Measurements from ENCODE around the gene RAB3B.
A peak's percentile ranks its signal among the peaks of the same experiment; 100 is the strongest.
"Not testable (repeated sequence)": the region's sequence is repeated elsewhere in the genome, so short reads cannot be mapped to it uniquely, and the experiment has no call there.

RAB3B gene

DNA sequence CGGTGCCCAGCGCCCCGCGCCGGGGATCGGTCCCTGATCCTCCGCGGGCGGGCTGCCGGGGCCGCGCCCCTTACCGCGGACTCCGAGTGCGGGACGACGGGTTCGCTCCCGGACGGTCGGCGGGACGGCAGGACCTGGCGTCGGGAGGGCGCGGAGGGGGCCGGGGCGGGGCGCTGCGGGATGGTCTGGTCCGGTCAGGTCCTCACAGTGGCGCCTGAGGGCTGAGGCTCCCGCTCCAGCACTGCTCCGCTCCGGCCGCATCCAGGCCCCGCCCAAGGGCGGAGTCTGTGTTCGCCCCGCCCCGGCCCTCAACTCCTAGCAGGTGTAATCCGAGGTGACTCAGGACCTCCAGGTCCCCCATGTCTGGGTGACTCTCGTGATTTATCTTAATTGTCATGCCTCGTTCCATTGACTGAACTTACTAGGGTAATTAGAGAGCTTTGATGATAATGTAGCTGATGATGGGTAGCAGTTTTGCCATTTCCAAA is at the start of gene RAB3B:
TSS of gene RAB3B (minus strand) at position 223 of the 488 bp plus-strand sequence. CDS start 13,583 bp downstream, outside the sequence.
- FAIRE-seq = no peak

GRCh38 chr1:52037909-52038308 is 47.4 kb upstream of the RAB3B start:
- FAIRE-seq = no peak

GRCh38 chr1:52037402-52037814 is 46.9 kb upstream of the RAB3B start:
- FAIRE-seq = no peak

DNA sequence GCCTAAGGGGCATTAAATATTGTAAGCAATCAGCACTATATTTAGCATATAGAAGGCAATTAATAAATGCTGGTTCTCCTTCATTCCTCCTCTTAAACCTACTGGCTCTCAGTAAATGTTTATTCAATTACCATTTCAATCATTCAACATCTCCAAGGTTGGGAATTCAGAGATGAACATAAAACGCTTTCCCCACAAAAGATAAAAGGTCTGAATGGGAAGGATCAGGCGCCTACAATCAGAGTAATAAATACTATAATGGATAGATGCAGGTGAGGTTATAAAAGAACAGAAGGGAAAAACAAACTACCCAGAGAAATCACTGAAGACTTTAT is 43.5 kb upstream of the RAB3B start:
- no peak for FAIRE-seq

GRCh38 chr1:52033190-52034049 is 42.9 kb upstream of the RAB3B start, which contains the start of gene KTI12:
Gene KTI12, minus strand, starts transcription at chr1:52033810. Its CDS starts 49 bp downstream, at chr1:52033761.
- FAIRE-seq = no peak

DNA sequence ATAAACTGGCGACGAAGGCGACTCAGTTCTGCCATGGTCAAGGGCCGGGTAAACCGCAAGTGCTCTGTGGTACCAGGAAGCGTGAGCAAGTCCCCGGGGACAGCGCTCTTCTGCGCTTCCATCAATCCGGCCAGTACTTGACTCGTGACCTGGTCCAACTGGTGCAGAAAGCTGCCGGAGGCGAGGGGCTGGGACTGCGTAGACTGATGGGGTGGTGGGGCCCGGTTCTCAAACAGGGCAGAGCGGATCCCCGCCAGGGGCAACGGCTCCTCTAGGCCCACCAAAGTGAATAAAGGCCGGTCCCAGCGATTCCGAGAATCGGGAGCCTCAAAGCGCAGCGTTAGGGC is 42.3 kb upstream of the RAB3B start:
- FAIRE-seq = no peak

DNA sequence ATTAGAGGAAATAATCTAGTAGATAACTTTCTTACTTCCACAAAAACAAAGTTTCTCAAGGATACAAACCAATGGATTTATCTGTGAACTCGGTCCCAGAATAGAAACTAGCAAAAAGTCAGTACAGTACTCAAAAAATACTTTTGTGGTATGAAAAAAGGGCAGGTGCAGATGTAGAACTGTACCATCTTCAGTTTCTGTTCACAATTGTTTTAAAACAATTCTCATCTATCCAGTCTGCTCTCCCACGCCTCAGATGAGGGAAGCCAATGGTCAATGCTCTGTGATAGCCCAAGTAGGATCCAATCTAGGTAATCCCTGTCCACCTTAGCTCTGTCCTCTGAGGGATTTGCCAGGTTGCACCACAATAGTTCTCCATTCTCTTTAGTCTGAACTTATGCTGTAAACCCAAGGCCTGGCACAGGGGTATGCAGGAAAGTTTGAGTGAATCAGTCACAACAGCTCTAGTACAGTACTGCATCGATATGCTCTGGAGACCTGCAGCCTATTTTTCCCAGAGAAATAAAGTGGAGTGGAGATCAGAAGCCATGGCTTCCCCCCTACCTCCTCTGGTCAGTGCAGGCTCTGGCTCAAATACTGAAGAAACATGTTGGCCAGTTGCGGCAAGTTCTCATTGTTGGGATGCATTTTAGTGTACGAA is 41.8 kb upstream of the RAB3B start:
- FAIRE-seq = no peak

GRCh38 chr1:52028839-52029238 is 38.3 kb upstream of the RAB3B start:
- FAIRE-seq = not testable (repeated sequence)

DNA sequence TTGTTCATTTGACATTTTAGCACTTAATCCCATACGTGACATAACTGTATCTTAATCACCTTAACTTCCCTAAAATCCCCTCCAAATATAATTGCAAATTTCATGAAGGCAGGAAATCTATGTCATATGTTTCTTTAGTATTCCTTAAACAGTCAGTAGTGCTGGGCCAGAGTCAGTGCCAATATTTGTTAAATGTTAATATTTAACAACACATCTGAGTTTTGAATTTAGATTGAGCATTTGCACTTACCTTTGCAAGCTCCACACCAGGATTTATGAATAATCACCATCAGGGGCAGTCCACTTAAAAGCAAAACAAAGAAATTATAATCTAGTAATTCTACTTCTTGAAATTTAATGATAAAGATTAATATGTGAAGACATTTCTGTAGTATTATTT is 37.8 kb upstream of the RAB3B start:
- no peak for FAIRE-seq

DNA sequence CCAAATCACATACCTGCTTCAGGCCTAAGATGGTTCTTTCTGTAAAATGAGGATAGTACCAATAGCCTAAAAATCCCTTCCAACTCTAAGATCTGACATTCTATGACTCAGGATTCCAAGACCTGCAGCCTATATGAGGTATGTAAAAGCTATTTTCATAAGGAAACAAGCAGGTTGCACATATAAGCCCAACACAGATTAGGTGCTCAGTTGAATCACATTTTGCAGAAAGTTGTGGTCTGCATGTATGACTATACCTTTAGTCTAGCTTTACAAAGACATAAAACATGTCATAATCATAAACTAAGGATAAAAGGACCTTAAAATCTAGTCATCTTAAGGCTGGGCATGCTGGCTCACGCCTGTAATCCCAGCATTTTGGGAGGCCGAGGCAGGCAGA is 35.8 kb upstream of the RAB3B start:
- no peak for FAIRE-seq

DNA sequence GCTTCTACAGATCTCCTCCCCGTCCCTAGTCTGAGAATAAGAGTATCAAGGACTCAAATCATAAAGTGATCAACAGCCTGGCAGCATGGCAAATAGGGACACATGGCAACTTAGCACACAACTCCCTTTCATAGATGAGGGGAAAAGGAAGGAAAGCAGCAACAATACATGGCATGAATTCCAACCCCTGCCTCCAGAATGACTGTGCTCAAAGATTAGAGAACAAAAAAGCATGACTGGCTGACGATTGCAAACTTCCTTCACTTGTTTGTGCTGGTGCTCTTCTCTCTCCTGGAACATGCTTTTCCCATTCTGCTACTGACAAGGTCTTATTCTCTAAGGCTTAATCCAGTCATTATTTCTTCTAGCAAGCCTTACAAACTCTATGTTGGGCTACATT is 31.6 kb upstream of the RAB3B start:
- FAIRE-seq = no peak

DNA sequence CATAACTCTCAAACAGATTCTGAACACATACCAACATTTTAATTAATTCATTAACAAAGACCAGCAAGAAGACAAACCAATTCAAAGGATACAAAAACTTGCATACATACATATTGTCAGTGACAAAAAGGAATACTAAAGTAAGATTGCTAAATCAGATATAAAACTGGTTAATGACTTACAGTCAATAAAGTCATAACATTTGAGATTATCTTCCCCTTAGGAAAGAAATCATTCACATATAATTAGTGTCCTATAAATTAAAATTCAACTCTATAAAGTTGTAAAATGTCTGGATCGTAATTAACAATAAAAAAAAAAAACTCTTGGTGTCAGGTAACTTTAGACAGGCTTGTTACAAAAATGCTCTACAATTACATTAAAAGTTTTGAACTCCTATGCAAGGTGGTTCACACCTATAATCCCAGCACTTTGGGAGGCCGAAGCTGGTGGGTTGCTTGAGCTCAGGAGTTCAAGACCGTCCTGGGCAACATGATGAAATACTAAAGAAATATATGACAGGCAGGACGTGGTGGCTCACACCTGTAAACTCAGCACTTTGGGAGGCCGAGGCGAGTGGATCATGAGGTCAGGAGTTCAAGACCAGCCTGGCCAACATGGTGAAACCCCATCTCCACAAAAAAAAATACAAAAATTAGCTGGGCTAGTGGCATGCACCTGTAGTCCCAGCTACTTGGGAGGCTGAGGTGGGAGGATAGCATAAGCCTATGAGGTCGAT is 17.7 kb upstream of the RAB3B start:
- FAIRE-seq = peak; percentile 3

GRCh38 chr1:52007215-52008002 is 16.9 kb upstream of the RAB3B start:
- FAIRE-seq = no peak

DNA sequence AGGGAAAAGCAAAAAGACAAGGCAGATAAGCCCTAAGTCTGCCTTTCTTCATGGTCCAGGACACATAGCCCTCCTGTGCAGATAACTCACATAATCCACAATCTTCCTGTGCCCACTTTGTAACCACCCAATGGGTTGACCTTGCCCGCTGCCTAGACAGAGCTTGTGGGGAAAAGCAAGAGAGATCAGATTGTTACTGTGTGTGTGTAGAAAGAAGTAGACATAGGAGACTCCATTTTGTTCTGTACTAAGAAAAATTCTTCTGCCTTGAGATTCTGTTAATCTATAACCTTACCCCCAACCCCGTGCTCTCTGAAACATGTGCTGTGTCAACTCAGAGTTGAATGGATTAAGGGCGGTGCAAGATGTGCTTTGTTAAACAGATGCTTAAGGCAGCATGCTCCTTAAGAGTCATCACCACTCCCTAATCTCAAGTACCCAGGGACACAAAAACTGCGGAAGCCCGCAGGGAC is 15.6 kb upstream of the RAB3B start:
- not testable (repeated sequence) for FAIRE-seq

DNA sequence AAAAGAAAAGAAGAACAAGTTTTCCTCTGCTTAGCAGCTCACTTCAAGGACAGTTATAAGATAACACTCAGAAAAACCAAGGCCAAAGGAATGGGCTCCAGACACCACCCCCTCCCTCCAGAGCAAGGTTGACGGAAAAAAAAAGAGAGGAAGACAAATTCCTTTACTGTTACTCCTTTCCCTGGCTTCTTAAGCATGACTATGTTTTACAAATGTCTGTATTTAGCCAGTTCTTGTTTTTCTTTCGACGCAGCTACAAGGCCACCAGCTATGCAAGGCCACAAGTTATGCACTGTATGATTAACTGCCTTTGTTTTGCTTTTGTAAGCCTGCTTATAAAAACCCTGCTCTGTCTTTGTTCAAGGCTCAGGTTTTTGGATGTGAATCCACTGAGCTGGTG is 15.0 kb upstream of the RAB3B start:
- FAIRE-seq = not testable (repeated sequence)

DNA sequence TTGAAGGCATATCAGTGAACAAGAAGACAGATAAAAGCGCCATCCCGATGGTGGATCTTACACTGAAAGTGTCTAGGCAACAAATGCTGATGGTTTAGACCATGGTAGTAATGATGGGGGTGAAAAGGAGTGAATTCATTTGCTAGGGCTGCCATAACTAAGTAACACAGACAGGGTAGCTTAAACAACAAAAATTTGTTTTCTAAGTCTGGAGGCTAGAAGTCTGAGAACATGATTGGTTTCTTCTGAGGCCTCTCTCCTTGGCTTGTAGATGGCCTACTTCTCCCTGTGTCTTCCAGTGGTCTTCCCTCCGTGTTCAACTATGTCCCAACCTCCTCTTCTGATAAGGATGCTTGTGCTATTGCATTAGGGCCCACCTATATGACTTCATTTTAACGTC is 13.4 kb upstream of the RAB3B start:
- FAIRE-seq = no peak

- peak; percentile 36 for FAIRE-seq
Measured at GRCh38 chr1:52002038-52002917, 11.8 kb upstream of the RAB3B start.

GRCh38 chr1:51998701-51999100 is 8.2 kb upstream of the RAB3B start:
- FAIRE-seq = no peak

DNA sequence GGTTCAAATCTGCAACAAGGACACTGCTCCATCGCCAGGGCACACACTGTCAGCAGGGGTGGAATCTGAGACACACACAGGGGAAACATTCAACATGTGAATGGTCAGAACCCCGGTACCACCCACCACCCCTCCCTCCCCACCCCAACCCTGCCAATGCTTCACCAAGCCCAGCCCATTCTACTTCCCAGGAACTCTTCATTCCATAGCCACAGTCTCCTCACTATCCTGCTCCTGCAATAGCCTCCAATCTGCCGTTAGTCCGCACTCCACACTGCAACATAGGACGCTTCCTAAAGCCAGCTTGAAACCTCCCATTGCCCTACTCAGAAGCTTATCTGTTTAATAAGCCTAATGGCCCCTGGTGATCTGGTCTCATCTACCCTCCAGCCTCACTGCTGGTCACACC is 7.5 kb upstream of the RAB3B start:
- FAIRE-seq = no peak

DNA sequence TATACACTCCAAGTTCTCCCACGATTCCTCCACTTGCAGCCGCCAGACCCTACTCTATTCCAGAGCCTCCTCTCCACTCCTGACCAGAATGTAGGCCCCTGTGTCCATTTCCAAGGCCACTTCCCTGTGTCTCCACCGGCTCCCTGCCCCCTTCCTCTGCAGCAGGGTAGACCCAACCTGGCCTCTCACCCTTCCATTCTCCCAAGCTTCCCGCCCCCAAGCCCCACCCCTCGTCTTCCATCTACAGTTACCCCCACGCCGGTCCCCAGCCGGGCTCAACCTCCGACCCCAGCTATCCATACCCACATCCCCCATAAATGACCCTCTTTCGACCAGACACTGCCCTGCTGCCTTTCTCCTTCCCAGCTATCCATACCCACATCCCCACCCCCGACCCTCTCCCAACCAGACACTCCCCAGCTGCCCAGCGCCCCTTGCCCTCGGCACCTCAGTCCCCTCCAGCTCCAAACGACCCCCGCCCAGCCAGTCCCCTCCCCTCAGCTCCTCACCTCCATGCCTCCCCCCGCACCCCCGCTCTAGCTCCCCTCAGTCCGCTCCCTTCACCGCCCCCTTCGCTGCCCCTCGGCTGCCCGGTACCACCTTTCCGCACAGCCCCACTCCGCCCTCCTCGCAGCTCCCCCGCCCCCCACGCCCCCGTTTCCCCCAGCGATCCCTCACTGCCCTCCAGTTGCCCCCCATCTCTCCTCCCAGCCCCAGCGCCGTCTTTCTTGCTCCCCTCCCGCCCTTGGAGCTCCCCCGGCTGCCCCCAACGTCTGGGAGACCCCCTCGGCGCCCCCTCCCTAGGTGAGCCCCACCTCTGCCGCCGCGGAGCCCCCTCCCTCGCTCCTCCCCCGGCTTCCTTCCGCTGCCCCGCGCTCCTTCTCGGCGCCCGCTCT is 670 bp downstream of the RAB3B start:
- FAIRE-seq = no peak

Measured in TTC549 (cell line).